ENCODE data around the gene MCF2.

- TF ChIP-seq CTCF (IDR thresholded peaks at IDR 0.05) (no peak), RAD21 (conservative IDR thresholded peaks at IDR 0.05 in 1 of 2, IDR thresholded peaks at IDR 0.05 in 1 of 2) (no peak), USF2 (IDR thresholded peaks at IDR 0.05) (no peak), NR3C1 (IDR thresholded peaks at IDR 0.05) (no peak), RCOR1 (IDR thresholded peaks at IDR 0.05; ENCODE audit: low read depth, low read length) (no peak), POLR2A (IDR thresholded peaks at IDR 0.05; ENCODE audit: low read length) (no peak), JUN (IDR thresholded peaks at IDR 0.05) (no peak), REST (IDR thresholded peaks at IDR 0.05) (no peak)
These were observed 27.0 kb upstream of the MCF2 start for GRCh38 chrX:139734996-139735395.

Data from A549 (cell line).